22Rv1 (cell line): ENCODE measurements around the gene RANBP3L.

Experiments used
- ZFX ChIP-seq: fragments of 450-650 bp; IDR thresholded peaks from 2 replicates; pipeline ENCODE4 v1.6.1; 2017; ENCODE audit warnings: antibody characterized with exemption, borderline replicate concordance
- TF ChIP-seq, protein P1 (sequence below): fragments of 450-650 bp; IDR thresholded peaks from 2 replicates; pipeline ENCODE4 v1.5.1; 2017; ENCODE audit warnings: mild to moderate bottlenecking

DNA sequence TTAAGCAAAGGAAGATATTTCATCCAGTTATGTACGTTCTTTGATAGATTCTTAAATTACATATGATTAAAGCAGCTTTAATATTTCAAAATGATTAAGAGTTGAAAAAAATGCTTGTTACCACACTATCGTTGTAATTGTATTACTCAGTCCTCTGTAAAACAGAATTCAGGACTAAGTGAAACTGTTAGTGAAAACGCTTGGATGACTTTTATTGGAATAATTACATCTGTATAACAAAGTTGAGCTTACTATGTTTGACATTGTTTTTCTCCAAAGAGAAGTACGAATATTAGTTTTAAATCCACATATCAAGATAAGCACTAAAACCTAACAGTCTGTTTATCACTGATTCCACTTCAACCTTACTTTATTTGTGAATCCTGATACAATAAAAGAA, 51.3 kb downstream of the RANBP3L start:
- TF ChIP-seq, protein P1, sequence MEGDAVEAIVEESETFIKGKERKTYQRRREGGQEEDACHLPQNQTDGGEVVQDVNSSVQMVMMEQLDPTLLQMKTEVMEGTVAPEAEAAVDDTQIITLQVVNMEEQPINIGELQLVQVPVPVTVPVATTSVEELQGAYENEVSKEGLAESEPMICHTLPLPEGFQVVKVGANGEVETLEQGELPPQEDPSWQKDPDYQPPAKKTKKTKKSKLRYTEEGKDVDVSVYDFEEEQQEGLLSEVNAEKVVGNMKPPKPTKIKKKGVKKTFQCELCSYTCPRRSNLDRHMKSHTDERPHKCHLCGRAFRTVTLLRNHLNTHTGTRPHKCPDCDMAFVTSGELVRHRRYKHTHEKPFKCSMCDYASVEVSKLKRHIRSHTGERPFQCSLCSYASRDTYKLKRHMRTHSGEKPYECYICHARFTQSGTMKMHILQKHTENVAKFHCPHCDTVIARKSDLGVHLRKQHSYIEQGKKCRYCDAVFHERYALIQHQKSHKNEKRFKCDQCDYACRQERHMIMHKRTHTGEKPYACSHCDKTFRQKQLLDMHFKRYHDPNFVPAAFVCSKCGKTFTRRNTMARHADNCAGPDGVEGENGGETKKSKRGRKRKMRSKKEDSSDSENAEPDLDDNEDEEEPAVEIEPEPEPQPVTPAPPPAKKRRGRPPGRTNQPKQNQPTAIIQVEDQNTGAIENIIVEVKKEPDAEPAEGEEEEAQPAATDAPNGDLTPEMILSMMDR = no peak
- no peak for TF ChIP-seq ZFX
